Esophagus muscularis mucosa (tissue), 4 donors: ENCODE results near the gene KIRREL3. TPM values are rescaled to one million over a fixed set of nuclear protein-coding genes. Genes with fewer than 3 reads are reported as not detected.

Source experiments
- DNase-seq: peaks from one replicate; pipeline ENCODE4 v3.0.0-alpha.2; 2017; ENCODE audit errors: extremely low spot score
- H3K27ac ChIP-seq, 4 donors: fragments of 200-600 bp; sonication (generic); replicated peaks in 1 of 4; 1 replicate in 3 of 4; 2 replicates in 1 of 4; pipeline ENCODE4 v1.5.1; 2016 to 2019; ENCODE audit warnings: mild to moderate bottlenecking in 1 of 4
- H3K27me3 ChIP-seq, 4 donors: fragments of 200-600 bp; sonication (generic); one replicate each; pipeline versions ENCODE4 v1.5.1 to v1.6.0; 2016 to 2019
- H3K36me3 ChIP-seq, 4 donors: fragments of 200-600 bp; sonication (generic); one replicate each; pipeline ENCODE4 v1.5.1; 2016 to 2019
- H3K4me1 ChIP-seq, 4 donors: fragments of 200-600 bp; sonication (generic); one replicate each; pipeline ENCODE4 v1.5.1; 2016 to 2019
- H3K4me3 ChIP-seq, 4 donors: fragments of 200-600 bp; sonication (generic); 1 replicate in 2 of 4; 2 replicates in 2 of 4; pipeline ENCODE4 v1.5.1; 2016 to 2019; ENCODE audit warnings: mild to moderate bottlenecking in 4 of 4, moderate library complexity in 1 of 4
- H3K9me3 ChIP-seq, 4 donors: fragments of 200-600 bp; sonication (generic); 1 replicate in 3 of 4; 2 replicates in 1 of 4; pipeline ENCODE4 v1.5.1; 2016 to 2019
- EP300 ChIP-seq: sonication (generic); formaldehyde crosslinking; IDR thresholded peaks from one replicate; pipeline ENCODE4 v1.6.1; 2017; ENCODE audit warnings: antibody characterized with exemption
- POLR2A ChIP-seq: fragments of 450-650 bp; IDR thresholded peaks from one replicate; pipeline ENCODE4 v1.6.1; 2017; ENCODE audit warnings: antibody characterized with exemption, moderate library complexity, mild to moderate bottlenecking, low read depth
- POLR2AphosphoS5 ChIP-seq, 2 donors: sonication (generic); formaldehyde crosslinking; IDR thresholded peaks; one replicate each; pipeline ENCODE4 v1.6.1; 2017; ENCODE audit warnings: antibody characterized with exemption in 2 of 2
- WGBS: methylation state at CpG from one replicate; pipeline ENCODE4 v1.1.5; 2018; 5-methylcytosine and 5-hydroxymethylcytosine counted together
- intact Hi-C: fragments of 100-400 bp; cut with DNase I; formaldehyde crosslinking; loops from one replicate; pipeline ENCODE4 v1.15.1; 2023
- total RNA-seq, 4 donors: library from RNA; depleted of rRNA; stranded (reverse); fragments of >200 nt; gene quantifications; one replicate each; pipeline versions ENCODE4 v1.1.0 to v1.2.1, GENCODE V29; 2016
- TF ChIP-seq, protein P1 (sequence below), 3 experiments: fragments of 200-600 bp in 2 of 3; fragments of 450-650 bp in 1 of 3; sonication (generic) in 2 of 3; IDR thresholded peaks; one replicate each; pipeline ENCODE4 v1.5.1; 2017 to 2019; ENCODE audit warnings: antibody characterized with exemption in 3 of 3, mild to moderate bottlenecking in 2 of 3, moderate library complexity in 1 of 3

The KIRREL3 gene
- total RNA-seq, 4 donors from 2014 or later, result 1.7 to 6.5 (median 3.1) TPM

DNA sequence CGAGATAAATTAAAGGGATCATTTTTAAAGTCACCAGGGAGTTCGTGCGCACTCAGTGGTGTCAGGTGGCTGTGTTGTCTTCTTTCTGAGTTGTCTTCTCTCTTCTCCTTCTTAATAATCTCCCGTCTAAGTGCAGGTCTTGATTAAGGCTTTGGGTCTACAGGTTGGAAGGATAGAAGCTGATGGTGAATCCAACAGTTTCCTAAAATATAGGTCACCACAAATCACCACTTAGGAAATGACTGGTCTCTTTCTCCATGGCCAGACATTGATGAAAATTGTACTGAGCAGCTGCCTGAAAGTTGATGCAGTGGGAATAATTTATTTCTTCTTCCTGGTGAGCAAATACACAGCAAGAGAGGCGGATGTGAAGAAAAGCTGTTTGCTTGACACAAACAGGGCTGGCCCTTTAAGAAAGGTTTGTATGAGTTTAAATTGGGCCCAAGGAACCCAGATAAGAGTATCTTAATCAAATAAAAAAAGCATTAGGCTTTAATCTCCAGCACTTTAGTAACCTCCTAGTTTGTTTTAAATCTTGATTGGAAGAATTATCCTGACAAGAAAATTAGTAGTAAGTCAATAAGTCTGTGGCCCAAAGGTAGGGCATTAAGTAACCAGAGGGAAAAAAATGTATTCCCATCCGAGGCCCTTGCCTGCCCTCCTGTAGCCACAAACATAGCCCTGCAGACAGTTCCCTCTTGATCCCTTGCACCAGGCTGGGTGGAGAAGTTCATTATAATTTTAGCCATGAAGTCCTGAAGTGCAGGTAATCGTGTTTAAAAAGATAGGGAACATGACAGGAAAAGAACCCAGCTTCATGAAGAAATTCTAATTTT, 245.8 kb downstream of the KIRREL3 start:
- WGBS, result 78% methylated on average over 7 of the region's 7 CpGs
- Histone ChIP-seq H3K27ac (no peak overlapping the region), H3K27me3 (peaks cover 0 to 4% (median 0%) of the 10 kb centered on the region in 4 donors), H3K36me3 (no peaks in the 10 kb centered on the region), H3K4me1 (no peaks in the 10 kb centered on the region), H3K9me3 (peaks cover 0 to 5% (median 0%) of the 10 kb centered on the region in 4 donors), H3K4me3 (no peak overlapping the region)
- TF ChIP-seq EP300 (no peak), POLR2A (no peak)
- no peak for DNase-seq
- intact Hi-C loops, result no loop called here

DNA sequence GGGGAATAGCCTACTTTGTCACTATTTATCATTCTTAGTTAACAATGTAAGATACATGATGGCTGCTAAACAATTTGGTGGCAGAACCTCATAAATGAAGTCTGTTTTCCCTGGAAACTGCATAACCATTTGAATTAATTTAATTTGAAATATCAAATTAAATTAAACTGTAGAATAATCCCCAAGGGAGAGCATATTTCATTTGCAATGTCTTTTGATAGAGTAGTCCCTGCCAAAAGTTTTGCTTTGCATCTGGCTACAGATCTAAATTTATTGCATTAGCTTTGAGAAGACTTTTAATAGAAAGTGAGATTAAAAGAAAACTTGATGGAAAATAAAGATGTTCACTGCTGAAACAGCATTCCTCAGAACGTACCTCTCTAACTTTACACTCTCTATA, 246.6 kb downstream of the KIRREL3 start:
- intact Hi-C loops, result no loop called here

DNA sequence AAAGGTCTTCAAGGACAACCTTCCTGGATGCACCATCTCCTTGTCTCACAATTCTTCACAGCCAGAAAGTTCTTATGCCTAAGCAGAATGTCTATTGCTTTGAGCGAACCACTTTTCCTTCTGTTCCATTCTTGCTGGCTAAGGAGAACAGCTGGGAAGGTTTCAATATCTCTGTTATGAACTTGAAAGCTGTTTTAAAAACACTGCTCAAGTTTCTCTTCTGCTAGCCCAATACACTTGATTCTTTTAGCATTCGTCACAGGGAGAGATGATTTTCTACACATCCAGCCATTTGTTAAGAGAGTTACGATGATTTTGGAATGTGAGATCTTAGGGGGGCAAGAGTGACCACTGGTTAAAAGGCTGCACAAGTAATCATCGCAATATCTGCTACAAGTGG, 249.3 kb downstream of the KIRREL3 start:
- H3K4me3 ChIP-seq, result no peak overlapping the region
- no peak for DNase-seq
- intact Hi-C loops, result no loop called here
- H3K36me3 ChIP-seq, result no peaks in the 10 kb centered on the region
- H3K27me3 ChIP-seq, result no peaks in the 10 kb centered on the region
- H3K9me3 ChIP-seq, result peaks cover 0 to 5% (median 0%) of the 10 kb centered on the region in 4 donors
- no peak overlapping the region for H3K27ac ChIP-seq
- TF ChIP-seq, protein P1, sequence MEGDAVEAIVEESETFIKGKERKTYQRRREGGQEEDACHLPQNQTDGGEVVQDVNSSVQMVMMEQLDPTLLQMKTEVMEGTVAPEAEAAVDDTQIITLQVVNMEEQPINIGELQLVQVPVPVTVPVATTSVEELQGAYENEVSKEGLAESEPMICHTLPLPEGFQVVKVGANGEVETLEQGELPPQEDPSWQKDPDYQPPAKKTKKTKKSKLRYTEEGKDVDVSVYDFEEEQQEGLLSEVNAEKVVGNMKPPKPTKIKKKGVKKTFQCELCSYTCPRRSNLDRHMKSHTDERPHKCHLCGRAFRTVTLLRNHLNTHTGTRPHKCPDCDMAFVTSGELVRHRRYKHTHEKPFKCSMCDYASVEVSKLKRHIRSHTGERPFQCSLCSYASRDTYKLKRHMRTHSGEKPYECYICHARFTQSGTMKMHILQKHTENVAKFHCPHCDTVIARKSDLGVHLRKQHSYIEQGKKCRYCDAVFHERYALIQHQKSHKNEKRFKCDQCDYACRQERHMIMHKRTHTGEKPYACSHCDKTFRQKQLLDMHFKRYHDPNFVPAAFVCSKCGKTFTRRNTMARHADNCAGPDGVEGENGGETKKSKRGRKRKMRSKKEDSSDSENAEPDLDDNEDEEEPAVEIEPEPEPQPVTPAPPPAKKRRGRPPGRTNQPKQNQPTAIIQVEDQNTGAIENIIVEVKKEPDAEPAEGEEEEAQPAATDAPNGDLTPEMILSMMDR (IDR thresholded peaks at IDR 0.05), result no peak
- H3K4me1 ChIP-seq, result no peaks in the 10 kb centered on the region
- WGBS, result 26% methylated on average over 4 of the region's 4 CpGs

More for the DNA sequence above, 246.6 kb downstream of the KIRREL3 start:
- Histone ChIP-seq H3K4me1 (no peaks in the 10 kb centered on the region), H3K9me3 (peaks cover 0 to 5% (median 0%) of the 10 kb centered on the region in 4 donors), H3K36me3 (no peaks in the 10 kb centered on the region), H3K27ac (no peak overlapping the region), H3K4me3 (no peak overlapping the region), H3K27me3 (peaks cover 0 to 2% (median 0%) of the 10 kb centered on the region in 4 donors)
- DNase-seq, result no peak
- TF ChIP-seq, protein P1 (IDR thresholded peaks at IDR 0.05), result no peak
- TF ChIP-seq POLR2A (no peak), EP300 (no peak), POLR2AphosphoS5 (IDR thresholded peaks at IDR 0.05) (no peak)
- WGBS, result 71% methylated on average over 1 of the region's 1 CpG

DNA sequence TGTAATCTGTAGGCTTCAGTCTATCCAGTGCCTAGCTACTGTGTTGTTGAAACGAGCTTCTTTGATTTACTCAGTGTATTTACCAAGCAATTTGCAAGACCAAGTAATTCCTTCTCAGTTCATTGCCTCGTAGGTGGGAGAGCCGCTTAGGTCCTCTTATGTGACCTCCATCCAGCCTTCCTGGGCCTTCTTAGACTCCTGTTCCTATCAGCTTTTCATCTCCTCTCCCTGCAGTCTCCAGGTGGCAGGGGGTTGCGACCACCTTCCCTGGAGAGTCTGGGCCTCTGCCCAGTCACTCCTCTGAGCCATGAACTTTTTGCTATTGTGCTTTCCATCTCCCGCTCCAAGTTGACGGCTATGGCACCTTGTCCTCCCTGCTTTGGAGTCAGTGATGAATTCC, 251.8 kb downstream of the KIRREL3 start:
- DNase-seq, result no peak
- H3K4me1 ChIP-seq, result no peaks in the 10 kb centered on the region
- H3K9me3 ChIP-seq, result peaks cover 0 to 5% (median 0%) of the 10 kb centered on the region in 4 donors
- H3K27ac ChIP-seq, result no peak overlapping the region
- no peak overlapping the region for H3K4me3 ChIP-seq
- TF ChIP-seq, protein P1 (IDR thresholded peaks at IDR 0.05), result no peak
- no peak for TF ChIP-seq POLR2AphosphoS5 (IDR thresholded peaks at IDR 0.05)
- TF ChIP-seq EP300, result no peak
- TF ChIP-seq POLR2A, result no peak
- H3K36me3 ChIP-seq, result no peaks in the 10 kb centered on the region
- no peaks in the 10 kb centered on the region for H3K27me3 ChIP-seq
- intact Hi-C loops, result no loop called here
- 94% methylated on average over 6 of the region's 6 CpGs for WGBS

DNA sequence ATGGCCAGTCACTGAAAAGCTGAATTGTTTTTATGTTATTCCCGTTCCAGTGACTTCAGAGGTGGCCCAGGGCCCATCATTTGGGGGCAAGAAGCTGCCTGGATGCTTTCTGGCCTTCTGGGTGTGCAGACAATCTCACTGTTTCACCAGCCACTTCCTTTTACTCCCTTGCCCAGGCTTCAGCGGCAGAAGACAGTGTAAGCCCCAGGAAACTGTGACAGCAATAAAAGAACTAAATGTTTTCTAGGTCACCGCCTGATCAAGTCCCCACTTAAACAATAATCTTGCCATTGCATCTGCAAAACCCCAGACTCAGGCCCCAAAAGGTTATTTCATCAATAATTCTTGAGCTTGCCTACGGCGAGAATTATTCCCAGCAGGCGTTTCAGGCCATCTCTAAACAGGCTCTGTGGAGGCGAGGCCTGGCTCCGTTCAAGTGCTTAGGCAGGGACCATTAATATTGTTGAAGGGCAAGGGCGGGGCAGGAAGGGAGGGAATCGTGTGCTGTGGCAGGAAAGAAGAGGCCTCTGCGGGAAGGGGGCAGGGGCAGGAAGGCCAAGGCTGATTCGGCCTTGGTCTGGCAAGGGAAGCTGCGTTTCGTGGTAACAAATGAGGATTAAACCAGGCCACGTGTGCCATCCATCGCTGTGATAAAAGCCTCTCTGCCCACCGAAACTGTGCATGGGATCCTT, 252.3 kb downstream of the KIRREL3 start:
- H3K9me3 ChIP-seq, result peaks cover 0 to 5% (median 0%) of the 10 kb centered on the region in 4 donors
- DNase-seq, result no peak
- 77% methylated on average over 15 of the region's 17 CpGs for WGBS
- H3K36me3 ChIP-seq, result no peaks in the 10 kb centered on the region
- intact Hi-C loops, result no loop called here
- H3K4me1 ChIP-seq, result no peaks in the 10 kb centered on the region
- no peaks in the 10 kb centered on the region for H3K27me3 ChIP-seq
- H3K27ac ChIP-seq, result no peak overlapping the region
- no peak overlapping the region for H3K4me3 ChIP-seq
- TF ChIP-seq EP300, result no peak
- TF ChIP-seq, protein P1 (IDR thresholded peaks at IDR 0.05), result no peak
- TF ChIP-seq POLR2AphosphoS5 (IDR thresholded peaks at IDR 0.05), result no peak
- no peak for TF ChIP-seq POLR2A
